Fibroblast of the aortic adventitia (primary cell): ENCODE data around the gene P3H2. TPM values are rescaled to one million over a fixed set of nuclear protein-coding genes. Genes with fewer than 3 reads are reported as not detected.
"Not testable (repeated sequence)": the region's sequence is repeated elsewhere in the genome, so short reads cannot be mapped to it uniquely, and the experiment has no call there.

Experiments
- DNase-seq: peaks from one replicate; pipeline ENCODE4 v3.0.0-alpha.2; 2010; ENCODE audit warnings: low read depth
- H3K4me3 ChIP-seq: 2 replicates; pipeline ENCODE4 v1.5.1; 2011; ENCODE audit warnings: low read depth, mild to moderate bottlenecking, control low read depth, low read length, moderate library complexity
- CTCF ChIP-seq: IDR thresholded peaks from 2 replicates; pipeline ENCODE4 v1.5.1; 2011; ENCODE audit warnings: mild to moderate bottlenecking, low read length, control low read depth, inconsistent platforms; ENCODE audit not compliant: insufficient read depth
- total RNA-seq: library from RNA; depleted of rRNA; stranded (reverse); fragments of >200 nt; gene quantifications from 2 replicates; pipeline ENCODE4 v1.2.3, GENCODE V29; 2012; ENCODE audit warnings: low replicate concordance

The P3H2 gene
- total RNA-seq, 1 donor: 4.0 TPM

- DNase-seq: no peak
- no peak overlapping the region for H3K4me3 ChIP-seq
- TF ChIP-seq CTCF: no peak
These were observed 39.3 kb upstream of the P3H2 start for GRCh38 chr3:190159902-190160435.

- DNase-seq: no peak
- TF ChIP-seq CTCF: no peak
These were observed 37.6 kb upstream of the P3H2 start for GRCh38 chr3:190158261-190158660.

GRCh38 chr3:190155752-190156151, 35.1 kb upstream of the P3H2 start:
- DNase-seq: no peak
- TF ChIP-seq CTCF: no peak
- H3K4me3 ChIP-seq: no peak overlapping the region

More at GRCh38 chr3:190158261-190158660, 37.6 kb upstream of the P3H2 start:
- H3K4me3 ChIP-seq: no peak overlapping the region

GRCh38 chr3:190150681-190151080, 30.0 kb upstream of the P3H2 start:
- no peak overlapping the region for H3K4me3 ChIP-seq
- no peak for TF ChIP-seq CTCF
- DNase-seq: no peak

- H3K4me3 ChIP-seq, DNase-seq: not testable (repeated sequence)
These were observed 29.3 kb upstream of the P3H2 start for GRCh38 chr3:190149830-190150619.

- H3K4me3 ChIP-seq, DNase-seq: not testable (repeated sequence)
These were observed 24.1 kb upstream of the P3H2 start for GRCh38 chr3:190144793-190145192.

GRCh38 chr3:190142041-190142440, 21.3 kb upstream of the P3H2 start:
- DNase-seq: no peak
- no peak for TF ChIP-seq CTCF
- no peak overlapping the region for H3K4me3 ChIP-seq

GRCh38 chr3:190139365-190139764, 18.7 kb upstream of the P3H2 start:
- no peak for DNase-seq
- no peak for TF ChIP-seq CTCF

More at GRCh38 chr3:190139365-190139764, 18.7 kb upstream of the P3H2 start:
- H3K4me3 ChIP-seq: no peak overlapping the region
